Karpas-422 (cell line): ENCODE data around the gene ZBED4. TPM values are rescaled to one million over a fixed set of nuclear protein-coding genes. Genes with fewer than 3 reads are reported as not detected.

Experiments
- DNase-seq: peaks from one replicate; pipeline ENCODE4 v3.0.0-alpha.2; 2015
- H2AFZ ChIP-seq: fragments of 200-600 bp; sonication (generic); 2 replicates; pipeline ENCODE4 v1.6.1; 2014; ENCODE audit warnings: antibody characterized with exemption, low read length, mixed read lengths
- H3K27ac ChIP-seq: fragments of 200-600 bp; sonication (generic); 2 replicates; pipeline ENCODE4 v1.5.1; 2014; ENCODE audit warnings: mild to moderate bottlenecking, low read length, moderate library complexity
- H3K27me3 ChIP-seq: fragments of 200-600 bp; sonication (generic); 2 replicates; pipeline ENCODE4 v1.6.1; 2014; ENCODE audit warnings: low read length, mixed read lengths
- H3K36me3 ChIP-seq: fragments of 200-600 bp; sonication (generic); 2 replicates; pipeline ENCODE4 v1.6.1; 2014; ENCODE audit warnings: low read length, mixed read lengths; ENCODE audit not compliant: insufficient read depth
- H3K4me1 ChIP-seq: fragments of 200-600 bp; sonication (generic); 2 replicates; pipeline ENCODE4 v1.6.1; 2014; ENCODE audit warnings: mild to moderate bottlenecking, low read length, mixed read lengths
- H3K4me2 ChIP-seq: fragments of 200-600 bp; sonication (generic); 2 replicates; pipeline ENCODE4 v1.6.1; 2014; ENCODE audit warnings: low read length, low read depth, mild to moderate bottlenecking; ENCODE audit not compliant: poor library complexity, severe bottlenecking
- H3K4me3 ChIP-seq: fragments of 200-600 bp; sonication (generic); 2 replicates; pipeline ENCODE4 v1.5.1; 2014; ENCODE audit warnings: mild to moderate bottlenecking, antibody characterized with exemption, low read length, mixed read lengths
- H3K79me2 ChIP-seq: fragments of 200-600 bp; sonication (generic); 2 replicates; pipeline ENCODE4 v1.6.1; 2014; ENCODE audit warnings: mild to moderate bottlenecking, low read length, mixed read lengths
- H3K9ac ChIP-seq: fragments of 200-600 bp; sonication (generic); 2 replicates; pipeline ENCODE4 v1.6.0; 2014; ENCODE audit warnings: low read length
- H3K9me2 ChIP-seq: fragments of 200-600 bp; sonication (generic), shearing (Covaris generic); replicated peaks from 2 replicates; pipeline ENCODE4 v1.6.0; 2014; ENCODE audit warnings: mild to moderate bottlenecking, low read length, moderate library complexity; ENCODE audit not compliant: insufficient read depth
- H3K9me3 ChIP-seq: fragments of 300-700, 200-600 bp; sonication (generic); 2 replicates; pipeline ENCODE4 v1.6.1; 2014; ENCODE audit warnings: low read length, mixed read lengths
- H4K20me1 ChIP-seq: fragments of 200-600 bp; sonication (generic); 2 replicates; pipeline ENCODE4 v1.6.1; 2014; ENCODE audit warnings: mild to moderate bottlenecking, antibody characterized with exemption, low read length, low read depth; ENCODE audit not compliant: insufficient read depth
- total RNA-seq: library from RNA; depleted of rRNA; stranded (reverse); fragments of >200 nt; shearing (Covaris generic); gene quantifications from 2 replicates; pipeline ENCODE4 v1.2.3, GENCODE V29; 2014; ENCODE audit warnings: low replicate concordance

Gene ZBED4
- total RNA-seq, 1 experiment from 2014 or later, result 24.6 TPM

DNA sequence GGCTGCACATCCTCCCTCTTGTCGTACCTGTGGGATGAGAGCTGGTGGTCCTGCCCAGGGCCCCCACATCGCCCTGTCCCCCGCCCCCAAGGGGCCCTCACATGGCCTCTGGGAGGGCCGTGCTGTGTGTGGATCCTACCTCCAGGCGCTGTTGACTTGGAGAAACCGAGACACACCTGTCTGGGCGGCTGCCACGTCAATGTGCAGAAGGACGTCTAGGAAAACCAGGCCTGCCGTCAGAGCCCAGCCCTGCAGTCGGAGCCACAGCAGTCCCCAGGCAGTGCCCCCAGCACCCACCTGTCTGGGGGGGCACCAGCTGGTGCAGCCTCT, 50.4 kb downstream of the ZBED4 start:
- Histone ChIP-seq H3K4me1 (no peaks in the 10 kb centered on the region), H3K4me3 (no peak overlapping the region), H3K9me2 (no peaks in the 10 kb centered on the region), H3K9ac (no peak overlapping the region), H3K36me3 (0 out of 2 replicates have a peak, but pooled peaks cover 7% of the 10 kb centered on the region), H4K20me1 (no peaks in the 10 kb centered on the region), H3K79me2 (no peaks in the 10 kb centered on the region), H2AFZ (no peak overlapping the region), H3K9me3 (no peaks in the 10 kb centered on the region), H3K27ac (no peak overlapping the region), H3K27me3 (no peaks in the 10 kb centered on the region), H3K4me2 (no peak overlapping the region)
- DNase-seq, result no peak

DNA sequence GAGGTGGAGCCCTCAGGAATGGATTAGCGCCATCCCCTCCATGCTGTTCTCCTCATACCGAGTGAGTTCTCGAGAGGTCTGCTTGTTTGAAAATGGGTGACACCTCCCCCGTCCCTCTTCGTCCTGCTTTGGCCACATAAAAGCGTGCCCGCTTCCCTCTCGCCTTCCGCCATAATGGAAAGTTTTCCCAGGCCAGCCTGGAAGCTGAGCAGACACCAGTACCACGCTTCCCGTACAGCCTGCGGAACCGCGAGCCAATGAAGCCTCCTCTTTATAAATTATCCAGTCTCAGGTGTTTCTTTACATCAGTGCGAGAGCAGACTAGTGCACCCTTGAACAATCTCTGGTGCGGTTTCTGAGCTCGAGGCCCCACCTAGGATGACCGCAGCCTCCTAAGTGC, 51.8 kb downstream of the ZBED4 start:
- Histone ChIP-seq H3K36me3 (0 out of 2 replicates have a peak, but pooled peaks cover 7% of the 10 kb centered on the region), H3K9ac (no peak overlapping the region), H3K9me3 (no peaks in the 10 kb centered on the region)

DNA sequence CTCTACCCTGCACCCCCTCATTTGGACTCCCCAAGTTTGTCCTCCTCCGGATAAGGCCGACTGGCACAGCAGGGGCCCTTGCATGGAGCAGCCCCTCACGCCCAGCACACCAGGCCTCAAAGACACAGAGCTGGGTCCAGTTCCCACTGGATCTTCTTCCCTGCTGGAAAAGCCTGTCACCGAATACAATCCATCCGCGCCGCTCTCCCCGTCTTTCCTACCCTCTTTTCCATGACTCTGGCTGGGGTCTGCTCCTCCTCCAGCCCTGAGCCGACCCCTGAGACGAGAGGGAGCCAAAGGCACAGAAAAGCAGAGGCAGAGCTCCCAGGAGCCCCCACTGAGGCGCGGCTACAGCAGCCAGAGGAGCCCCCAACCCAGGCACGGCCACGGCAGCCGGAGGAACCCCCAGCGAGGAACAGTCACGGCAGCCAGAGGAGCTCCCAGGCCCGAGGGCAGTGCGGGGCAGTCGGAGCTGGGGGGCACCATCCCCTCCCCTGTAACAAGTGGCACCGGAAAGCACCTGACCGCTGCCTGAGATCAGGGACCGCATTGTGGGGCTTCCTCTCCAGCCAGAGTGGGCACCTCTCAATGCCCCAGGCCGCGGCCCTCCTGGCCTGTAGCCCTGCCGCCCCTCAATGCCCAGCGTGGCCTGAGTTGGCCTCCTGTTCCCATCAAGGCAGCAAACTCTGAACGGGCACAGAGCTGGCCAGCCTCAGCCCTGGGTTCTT, 52.6 kb downstream of the ZBED4 start:
- Histone ChIP-seq H3K27me3 (no peaks in the 10 kb centered on the region), H3K9ac (no peak overlapping the region), H4K20me1 (no peaks in the 10 kb centered on the region), H3K79me2 (no peaks in the 10 kb centered on the region), H3K9me2 (no peaks in the 10 kb centered on the region), H3K36me3 (0 out of 2 replicates have a peak, but pooled peaks cover 4% of the 10 kb centered on the region), H3K9me3 (no peaks in the 10 kb centered on the region), H3K27ac (no peak overlapping the region), H3K4me1 (no peaks in the 10 kb centered on the region), H3K4me2 (no peak overlapping the region), H2AFZ (no peak overlapping the region), H3K4me3 (no peak overlapping the region)
- DNase-seq, result no peak

More for the DNA sequence above, 51.8 kb downstream of the ZBED4 start:
- no peak overlapping the region for H3K4me2 ChIP-seq
- DNase-seq, result no peak
- no peak overlapping the region for H2AFZ ChIP-seq
- H4K20me1 ChIP-seq, result no peaks in the 10 kb centered on the region
- H3K27ac ChIP-seq, result no peak overlapping the region
- no peaks in the 10 kb centered on the region for H3K4me1 ChIP-seq
- no peak overlapping the region for H3K4me3 ChIP-seq
- H3K9me2 ChIP-seq, result no peaks in the 10 kb centered on the region
- H3K27me3 ChIP-seq, result no peaks in the 10 kb centered on the region
- H3K79me2 ChIP-seq, result no peaks in the 10 kb centered on the region

DNA sequence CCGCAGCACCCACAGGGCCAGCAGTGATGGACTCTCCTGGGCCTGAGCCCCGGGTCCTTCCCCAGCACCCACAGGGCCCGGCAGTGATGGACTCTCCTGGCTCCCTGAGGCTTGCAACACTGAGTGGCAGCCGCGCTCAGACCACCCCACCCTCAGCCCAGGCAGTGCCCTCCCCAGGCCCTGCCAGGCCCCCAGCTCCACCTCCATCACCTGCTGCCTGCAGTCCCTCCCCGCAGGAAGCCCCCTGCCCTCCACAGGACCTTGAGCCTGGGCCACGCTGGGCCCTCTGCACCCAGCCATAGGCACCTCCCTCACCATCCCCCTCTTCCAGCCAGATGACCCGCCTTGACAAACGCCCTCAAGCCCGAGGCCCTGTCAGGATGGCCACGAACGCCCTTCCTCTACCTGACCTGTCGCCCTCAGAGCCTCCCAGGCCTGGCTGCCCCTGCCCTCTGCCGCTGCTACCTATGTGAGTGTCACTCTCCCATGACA, 53.2 kb downstream of the ZBED4 start:
- Histone ChIP-seq H4K20me1 (no peaks in the 10 kb centered on the region), H3K9ac (no peak overlapping the region), H3K79me2 (no peaks in the 10 kb centered on the region), H3K9me3 (no peaks in the 10 kb centered on the region), H3K4me2 (no peak overlapping the region), H3K27me3 (no peaks in the 10 kb centered on the region), H2AFZ (no peak overlapping the region), H3K36me3 (no peaks in the 10 kb centered on the region), H3K4me3 (no peak overlapping the region), H3K9me2 (no peaks in the 10 kb centered on the region), H3K27ac (no peak overlapping the region), H3K4me1 (no peaks in the 10 kb centered on the region)
- DNase-seq, result no peak

DNA sequence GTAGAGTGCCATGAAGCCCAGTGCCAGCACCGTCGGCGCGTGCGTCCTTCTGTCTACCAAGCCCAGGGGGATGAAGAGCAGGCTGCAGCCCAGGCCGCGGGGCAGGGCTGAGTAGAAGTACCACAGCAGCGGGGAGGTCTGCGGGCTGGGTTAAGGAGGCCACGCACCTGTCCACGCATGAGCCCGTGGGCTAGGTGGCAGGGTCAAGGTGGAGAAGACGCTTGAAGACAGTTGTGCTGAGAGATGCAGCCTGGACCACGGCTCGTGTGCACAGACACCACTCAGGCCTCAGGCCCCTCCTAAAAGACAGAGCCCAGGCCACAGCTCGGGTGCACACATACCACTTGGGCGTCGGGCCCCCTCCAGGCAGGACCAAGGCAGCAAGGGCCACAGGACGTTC, 54.2 kb downstream of the ZBED4 start:
- Histone ChIP-seq H3K79me2 (no peaks in the 10 kb centered on the region), H3K9me2 (no peaks in the 10 kb centered on the region), H3K27ac (no peak overlapping the region), H3K4me1 (no peaks in the 10 kb centered on the region), H3K4me3 (no peak overlapping the region), H3K36me3 (no peaks in the 10 kb centered on the region), H3K9ac (no peak overlapping the region), H4K20me1 (no peaks in the 10 kb centered on the region), H2AFZ (no peak overlapping the region), H3K27me3 (no peaks in the 10 kb centered on the region), H3K9me3 (no peaks in the 10 kb centered on the region), H3K4me2 (no peak overlapping the region)
- DNase-seq, result no peak

DNA sequence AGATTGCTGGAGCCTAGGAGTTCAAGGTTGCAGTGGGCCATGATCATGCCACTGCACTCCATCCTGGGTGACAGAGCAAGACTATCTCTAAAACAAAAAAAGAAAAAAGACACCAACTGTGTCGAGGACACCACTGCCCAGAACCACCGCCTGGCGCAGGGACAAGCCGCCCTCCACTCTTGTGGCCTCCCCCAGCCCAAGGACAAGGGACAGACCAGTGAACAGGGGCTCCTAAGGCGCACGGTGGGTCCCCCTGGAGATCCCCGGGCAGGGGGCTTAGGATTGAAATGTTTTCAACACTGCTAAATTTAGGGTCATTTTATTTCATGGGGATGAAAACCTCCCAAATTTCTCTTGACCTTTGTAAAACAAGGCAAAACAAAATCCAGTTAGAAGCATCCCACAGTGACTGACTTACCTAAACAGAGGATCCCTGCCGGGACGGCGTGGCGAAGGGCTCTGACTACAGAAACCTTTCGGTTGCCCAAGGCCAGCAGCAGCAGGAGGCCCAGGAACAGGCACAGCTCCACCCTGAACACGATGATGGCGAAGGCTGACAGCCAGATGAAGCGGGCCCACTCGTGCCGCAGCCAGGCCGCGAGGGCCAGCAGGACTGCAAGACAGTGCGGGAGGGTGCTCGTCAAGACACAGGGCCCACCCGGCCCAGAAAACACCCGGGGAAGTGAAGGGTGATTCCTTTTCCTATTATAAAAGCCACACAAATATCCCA, 56.0 kb downstream of the ZBED4 start:
- Histone ChIP-seq H3K9me2 (no peaks in the 10 kb centered on the region), H3K36me3 (no peaks in the 10 kb centered on the region), H3K27me3 (no peaks in the 10 kb centered on the region), H2AFZ (no peak overlapping the region), H4K20me1 (no peaks in the 10 kb centered on the region), H3K27ac (no peak overlapping the region), H3K9me3 (no peaks in the 10 kb centered on the region), H3K4me1 (no peaks in the 10 kb centered on the region), H3K9ac (no peak overlapping the region), H3K4me2 (no peak overlapping the region), H3K4me3 (no peak overlapping the region), H3K79me2 (no peaks in the 10 kb centered on the region)
- no peak for DNase-seq

DNA sequence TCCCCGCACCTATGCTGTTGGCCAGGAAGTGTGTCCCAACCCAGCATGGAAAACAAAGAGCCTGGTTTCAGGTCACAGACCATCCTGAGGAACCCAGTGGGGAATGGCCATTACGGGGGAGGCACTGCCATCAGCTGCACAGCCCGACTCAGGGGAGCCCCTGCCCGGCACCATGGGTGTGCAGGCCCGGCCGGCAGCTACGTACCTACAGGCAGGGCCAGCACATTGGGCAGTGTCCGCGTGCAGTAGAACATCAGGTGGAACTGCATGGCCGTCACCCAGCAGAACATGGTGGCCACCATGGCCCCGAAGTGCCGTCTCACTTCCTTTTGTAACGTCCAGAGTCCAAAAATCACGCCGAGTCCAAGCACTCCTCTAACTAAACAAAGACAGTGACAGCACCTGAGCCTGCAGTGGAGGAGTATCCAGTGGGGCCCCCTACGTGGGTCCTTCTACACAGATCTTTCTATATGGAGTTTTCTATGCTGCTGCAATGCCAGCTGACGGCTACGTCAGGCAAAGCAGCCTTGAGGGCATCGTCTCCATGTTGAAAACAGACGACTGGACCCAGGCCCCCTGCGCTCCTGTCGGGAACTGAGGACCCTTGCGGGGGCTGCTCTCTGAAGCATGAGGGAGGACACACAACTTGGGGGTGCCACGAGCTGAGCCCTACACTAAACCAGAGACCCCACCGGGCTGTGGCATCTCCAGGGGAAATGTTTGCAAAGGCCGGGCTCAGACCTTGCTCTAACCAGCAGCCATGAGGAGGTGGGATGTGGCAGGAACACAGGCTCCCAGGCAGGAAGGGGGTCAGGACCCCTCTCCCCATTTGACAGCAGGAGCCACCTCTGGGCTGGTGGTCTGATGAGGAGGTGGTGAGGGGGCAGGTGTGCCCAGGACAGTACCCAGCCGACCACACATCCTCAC, 56.8 kb downstream of the ZBED4 start:
- Histone ChIP-seq H3K4me1 (no peaks in the 10 kb centered on the region), H3K36me3 (no peaks in the 10 kb centered on the region), H2AFZ (no peak overlapping the region), H3K9me3 (no peaks in the 10 kb centered on the region), H3K4me3 (no peak overlapping the region), H4K20me1 (no peaks in the 10 kb centered on the region), H3K4me2 (no peak overlapping the region), H3K9ac (no peak overlapping the region), H3K27ac (no peak overlapping the region), H3K9me2 (no peaks in the 10 kb centered on the region), H3K79me2 (no peaks in the 10 kb centered on the region), H3K27me3 (no peaks in the 10 kb centered on the region)
- DNase-seq, result no peak
